GM19397 (cell line): ENCODE data around the gene LGALS3.
A peak's percentile ranks its signal among the peaks of the same experiment; 100 is the strongest.
"Not testable (repeated sequence)": the region's sequence is repeated elsewhere in the genome, so short reads cannot be mapped to it uniquely, and the experiment has no call there.

Experiments used
- ATAC-seq: cut with Tn5 transposase; IDR thresholded peaks from one replicate; pipeline ENCODE4 v1.9.1; 2021; ENCODE audit warnings: mild to moderate bottlenecking, moderate library complexity; ENCODE audit not compliant: unreplicated experiment

Gene LGALS3

GRCh38 chr14:55129086-55129427, at the start of gene LGALS3:
LGALS3 (plus strand) TSS chr14:55129252; CDS start chr14:55137374, 8,122 bp downstream.
- peak; percentile 62 for ATAC-seq

- ATAC-seq: not testable (repeated sequence)
These were observed 49.1 kb upstream of the LGALS3 start for GRCh38 chr14:55079961-55080360.

DNA sequence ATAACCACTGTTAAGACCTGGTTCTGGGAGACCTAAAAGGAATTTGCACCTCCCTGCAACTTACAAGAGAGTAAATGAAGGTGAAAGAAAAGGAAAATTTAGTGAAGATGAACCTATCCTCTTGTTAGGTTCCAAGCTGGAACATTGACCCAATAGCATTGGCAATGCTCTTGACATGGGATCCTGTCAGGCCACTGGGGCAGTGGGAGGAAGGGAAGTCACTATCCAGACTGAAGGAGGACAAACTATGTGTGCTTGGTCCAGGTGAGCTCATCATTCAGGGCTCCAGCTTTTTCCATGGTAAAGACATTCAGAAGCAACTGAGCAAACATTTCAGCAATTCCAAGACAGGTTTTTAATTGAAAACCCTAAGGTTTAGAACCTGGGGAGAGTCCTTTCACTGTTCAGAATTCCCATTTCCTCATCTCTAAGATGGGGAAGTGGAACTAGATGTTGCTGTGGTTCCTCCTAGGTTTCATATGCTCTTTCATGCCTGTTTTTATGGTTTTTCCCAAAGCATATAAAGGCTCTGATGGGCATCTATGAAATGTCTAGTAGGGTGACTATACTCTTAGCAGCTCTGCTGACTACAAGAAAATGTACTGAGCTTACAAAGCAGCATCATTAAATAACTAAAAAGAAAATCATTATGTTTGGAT, 44.5 kb upstream of the LGALS3 start:
- no peak for ATAC-seq

GRCh38 chr14:55085060-55085660, 43.9 kb upstream of the LGALS3 start:
- ATAC-seq: no peak

DNA sequence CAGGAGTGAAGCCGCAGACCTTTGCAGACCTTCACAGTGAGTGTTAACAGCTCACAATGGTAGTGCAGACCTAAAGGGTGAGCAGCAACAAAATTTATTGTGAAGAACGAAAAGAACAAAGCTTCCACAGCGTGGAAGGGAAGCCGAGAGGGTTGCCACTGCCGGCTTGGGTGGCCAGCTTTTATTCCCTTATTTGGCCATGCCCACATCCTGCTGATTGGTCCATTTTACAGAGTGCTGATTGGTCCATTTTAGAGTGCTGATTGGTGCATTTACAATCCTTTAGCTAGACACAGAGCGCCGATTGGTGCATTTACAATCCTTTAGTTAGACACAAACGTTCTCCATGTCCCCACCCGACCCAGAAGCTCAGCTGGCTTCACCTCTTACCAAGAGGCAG, 42.1 kb upstream of the LGALS3 start:
- no peak for ATAC-seq

GRCh38 chr14:55088356-55088755, 40.7 kb upstream of the LGALS3 start:
- ATAC-seq: no peak

GRCh38 chr14:55092341-55092740, 36.7 kb upstream of the LGALS3 start:
- no peak for ATAC-seq

GRCh38 chr14:55094292-55095157, 34.5 kb upstream of the LGALS3 start:
- ATAC-seq: no peak

DNA sequence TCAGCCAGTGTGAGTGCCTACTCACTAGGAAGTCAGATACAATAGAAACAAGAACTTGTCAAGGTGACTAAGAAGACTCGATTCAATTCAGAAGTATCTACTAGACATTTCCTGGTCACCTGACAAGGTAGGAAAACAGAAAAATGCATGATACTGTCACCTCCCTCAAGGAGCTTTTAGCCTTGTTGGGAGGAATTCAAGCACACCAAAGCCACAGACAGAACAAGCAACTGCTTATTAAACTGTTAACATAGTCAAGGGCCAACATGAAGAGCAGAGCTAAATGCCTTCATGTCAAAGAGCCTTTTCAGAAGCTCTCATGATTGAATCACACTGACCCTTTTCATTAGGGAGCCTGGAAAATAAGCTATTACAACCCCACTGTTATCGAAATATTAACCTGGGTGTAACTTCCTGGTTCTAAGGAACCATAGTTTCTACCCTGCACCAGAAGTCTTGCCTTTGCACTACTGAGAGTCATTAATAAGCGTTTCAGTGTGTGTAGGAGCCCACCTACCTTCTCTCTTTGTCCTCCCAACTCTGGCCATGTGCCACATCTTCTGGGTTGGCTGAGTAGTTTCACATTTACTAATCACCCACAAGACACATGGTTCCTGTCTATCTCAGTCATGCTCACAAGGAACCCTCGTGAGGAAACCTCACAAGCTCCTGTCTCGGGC, 31.0 kb upstream of the LGALS3 start:
- peak; percentile 57 for ATAC-seq

GRCh38 chr14:55098561-55098898, 30.5 kb upstream of the LGALS3 start:
- no peak for ATAC-seq

GRCh38 chr14:55099756-55100155, 29.3 kb upstream of the LGALS3 start:
- no peak for ATAC-seq

DNA sequence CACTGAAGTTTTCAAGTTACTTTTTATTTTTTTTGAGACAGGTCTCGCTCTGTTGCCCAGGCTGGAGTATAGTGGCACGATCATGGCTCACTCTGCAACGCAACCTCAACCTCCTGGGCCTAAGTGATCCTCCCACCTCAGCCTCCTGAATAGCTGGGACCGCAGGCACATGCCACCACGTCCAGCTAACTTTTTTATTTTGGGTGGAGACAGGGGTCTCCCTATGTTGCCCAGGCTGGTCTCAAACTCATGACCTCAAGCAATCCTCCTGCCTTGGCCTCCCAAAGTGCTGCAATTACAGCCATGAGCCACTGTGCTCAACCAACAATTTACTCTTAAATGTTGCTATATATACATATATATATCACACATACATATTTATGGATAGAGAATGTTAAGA, 27.4 kb upstream of the LGALS3 start:
- no peak for ATAC-seq

DNA sequence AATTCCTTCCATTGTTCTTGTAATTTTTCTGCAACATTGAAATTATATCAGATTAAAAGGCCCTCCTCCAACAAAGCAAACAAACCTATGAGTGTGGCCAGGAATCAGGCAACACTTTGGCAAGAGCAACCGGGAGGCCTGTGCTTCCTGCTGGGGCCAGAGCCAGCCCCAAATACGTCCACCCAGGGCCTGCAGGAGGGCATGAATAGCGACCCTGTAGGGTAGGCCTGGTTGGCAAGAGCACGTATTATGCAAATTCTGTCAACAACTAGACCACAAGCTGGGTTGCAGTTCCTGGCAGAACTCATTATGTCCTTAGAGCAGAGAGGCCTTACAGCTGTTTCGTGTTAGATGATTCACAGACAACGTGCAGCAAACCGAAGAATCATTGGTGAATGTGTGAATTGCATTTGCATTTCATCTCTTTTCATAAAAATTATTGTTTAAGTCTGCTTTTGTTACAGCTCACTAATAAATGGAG, 26.9 kb upstream of the LGALS3 start:
- ATAC-seq: peak; percentile 65

DNA sequence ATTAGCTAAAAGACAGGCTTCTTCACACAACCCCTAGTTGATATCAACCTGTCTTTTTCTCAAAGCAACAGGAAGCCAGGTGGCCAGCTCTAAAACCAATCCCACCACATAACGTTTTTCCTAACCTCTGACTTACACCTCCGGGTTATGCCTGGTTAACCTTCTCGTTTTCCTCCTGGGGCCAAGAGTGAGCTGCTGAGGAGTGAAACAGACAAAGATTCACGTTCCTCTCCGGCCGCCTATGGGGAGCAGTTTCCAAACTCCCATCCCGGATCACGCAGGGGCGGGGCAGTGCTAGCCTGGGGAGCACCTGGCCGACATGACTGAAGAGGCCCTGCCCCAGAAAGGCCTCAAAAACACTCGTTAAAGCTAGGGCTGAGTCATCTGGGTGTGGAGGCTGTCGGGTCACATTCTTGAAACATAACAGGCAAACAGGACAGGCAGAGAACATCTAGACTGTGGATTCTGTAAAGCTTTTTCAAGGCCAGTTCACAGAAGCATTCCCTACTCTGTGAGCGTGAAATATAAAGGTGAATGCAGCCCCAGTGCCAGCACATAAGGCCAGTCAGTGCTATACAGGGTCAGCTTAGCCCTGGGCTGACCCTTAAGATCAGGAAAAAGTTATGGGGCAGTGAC, 25.9 kb upstream of the LGALS3 start:
- ATAC-seq: peak; percentile 37

DNA sequence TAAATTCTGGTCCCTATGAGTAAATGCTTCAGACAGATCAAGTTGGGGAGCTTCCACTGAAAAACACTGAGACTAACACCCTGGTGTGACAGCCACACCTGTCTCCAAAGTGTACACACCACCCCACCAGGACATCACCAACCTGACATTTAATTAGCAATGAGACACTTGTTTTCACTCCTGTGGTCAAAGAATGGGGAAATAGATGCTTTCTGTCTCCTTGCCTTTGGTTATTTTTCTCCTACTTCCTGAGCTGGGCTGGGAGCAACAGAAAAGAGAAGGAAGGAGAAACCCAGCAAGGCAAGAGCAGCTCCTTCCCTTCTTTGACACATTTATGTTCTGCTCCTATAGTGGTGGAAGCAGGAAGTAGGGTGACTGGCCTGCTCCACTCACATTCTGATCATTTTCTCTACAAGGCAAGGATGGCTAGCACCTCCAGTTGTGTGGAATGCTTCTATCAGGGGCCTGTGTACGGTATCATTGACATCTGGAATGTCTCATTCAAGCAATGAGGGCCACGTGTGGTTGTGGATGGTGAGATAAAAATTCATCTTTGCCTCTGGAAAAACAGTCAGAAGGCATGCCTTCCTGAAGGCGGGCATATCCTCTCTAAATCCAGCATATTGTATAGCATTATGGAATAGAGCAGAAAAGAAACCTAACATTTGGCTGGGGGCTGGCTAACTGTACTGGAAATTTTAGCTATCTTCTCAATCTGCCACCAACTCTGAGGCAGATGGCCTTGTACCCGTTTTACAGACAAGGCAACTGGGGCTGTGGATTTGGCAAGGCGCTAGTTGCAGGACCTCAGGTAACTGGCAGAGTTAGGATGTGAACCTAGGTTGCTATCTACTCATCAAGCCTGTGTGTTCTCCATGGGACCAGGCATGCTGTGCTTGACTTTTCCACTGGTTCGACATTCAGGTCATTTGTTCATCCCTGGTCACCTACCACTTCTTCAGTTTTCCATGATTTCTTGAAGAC, 24.8 kb upstream of the LGALS3 start:
- no peak for ATAC-seq

- no peak for ATAC-seq
These were observed 23.1 kb upstream of the LGALS3 start for GRCh38 chr14:55105991-55106390.

DNA sequence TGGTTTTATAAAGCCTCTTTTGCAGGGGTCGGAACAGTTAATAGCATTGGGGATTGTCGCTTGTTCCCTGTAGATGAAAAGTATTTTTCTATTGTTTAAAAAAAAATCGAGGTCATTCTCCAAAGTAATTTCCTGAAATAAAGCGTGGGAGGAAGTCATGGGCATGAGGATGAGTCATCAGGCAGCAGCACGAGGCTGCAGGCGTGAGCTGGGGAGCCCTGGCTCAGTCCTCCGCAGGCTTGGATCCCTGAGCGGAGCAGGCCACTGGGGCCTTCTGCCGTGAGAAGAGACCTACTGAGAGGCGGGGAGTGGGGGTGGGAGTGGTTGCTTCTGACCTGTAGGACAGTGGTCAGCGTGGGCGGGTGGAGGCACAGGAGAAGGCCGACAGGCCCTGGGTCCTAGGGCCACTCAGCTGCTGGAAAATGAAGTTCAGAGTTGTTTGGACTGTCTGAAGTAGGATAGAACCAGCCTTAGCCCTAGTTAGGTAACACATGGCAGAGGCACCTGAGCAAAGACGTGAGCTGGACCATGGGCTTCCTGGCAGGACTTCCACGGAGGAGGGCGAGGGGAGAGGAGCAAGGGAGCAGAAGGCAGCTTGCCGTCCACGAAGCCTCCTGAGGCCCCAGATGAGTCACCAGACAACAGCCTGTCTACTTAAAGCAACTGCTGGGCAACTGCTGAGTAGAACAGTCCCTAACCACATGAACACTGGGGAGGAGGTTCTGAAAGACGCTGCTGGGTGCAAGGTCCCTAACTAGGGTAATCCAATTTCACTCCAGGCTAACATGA, 21.1 kb upstream of the LGALS3 start:
- no peak for ATAC-seq

GRCh38 chr14:55109836-55110235, 19.2 kb upstream of the LGALS3 start:
- no peak for ATAC-seq

DNA sequence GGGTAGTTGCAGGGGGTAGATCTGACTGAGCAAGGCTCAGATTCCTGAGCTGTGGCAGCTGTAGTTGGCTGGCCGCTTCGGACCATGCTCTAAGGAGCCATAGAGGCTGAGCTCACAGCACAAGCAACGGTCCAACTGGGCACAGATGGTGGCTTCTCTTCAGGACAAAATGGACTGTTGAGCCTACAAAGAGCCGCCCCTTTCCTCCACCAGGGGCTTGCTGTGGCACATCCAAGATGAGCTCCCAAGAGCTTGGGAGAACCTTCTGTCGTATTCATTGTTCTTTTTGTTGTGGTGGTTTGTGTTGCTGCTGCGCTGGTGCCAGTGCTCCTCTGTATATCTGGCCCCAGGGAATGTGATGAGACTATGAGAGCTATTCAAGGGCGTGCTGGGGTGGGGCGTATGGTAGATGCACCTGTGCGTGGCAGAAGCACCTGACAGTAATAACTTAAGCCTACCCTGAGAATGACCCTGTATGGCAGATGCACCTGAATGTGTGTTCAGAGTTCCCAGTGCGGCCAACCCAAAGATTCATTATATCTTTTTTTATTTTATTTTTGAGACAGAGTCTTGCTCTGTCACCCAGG, 17.8 kb upstream of the LGALS3 start:
- no peak for ATAC-seq
